IMR-90 (cell line): ENCODE results near the gene CYP26B1. TPM values are rescaled to one million over a fixed set of nuclear protein-coding genes. Genes with fewer than 3 reads are reported as not detected.

ENCODE experiments used
- ATAC-seq: fragments of 200-7000 bp; cut with Tn5 transposase; 2 replicates; pipeline ENCODE4 v1.9.1; 2020; ENCODE audit warnings: low read depth, mild to moderate bottlenecking, moderate library complexity
- BruUV-seq: library from RNA; stranded (reverse); fragments of 400-500 nt; replicated peaks from 2 replicates; lab custom pipeline; 2021; lab: Mats Ljungman, UMichigan
- CTCF ChIA-PET: fragments of 300-600 bp; formaldehyde crosslinking; extraction: SDS; loops from one replicate; lab custom pipeline; 2021; ENCODE audit warnings: antibody characterized with exemption; lab: Yijun Ruan, JAX
- POLR2A ChIA-PET: fragments of 300-600 bp; sonication (Branson Sonifier 250); formaldehyde crosslinking; loops from one replicate; lab custom pipeline; 2022; ENCODE audit warnings: antibody characterized with exemption; ENCODE audit not compliant: unreplicated experiment; lab: Charles Lee
- DNase-seq: peaks from one replicate; pipeline ENCODE4 v3.0.0; 2013
- H2AFZ ChIP-seq: replicated peaks from 2 replicates; pipeline ENCODE3; 2013; ENCODE audit warnings: low read length, mild to moderate bottlenecking; ENCODE audit not compliant: poor library complexity
- H2AK5ac ChIP-seq: 2 replicates; pipeline ENCODE4 v1.6.1; 2013; ENCODE audit warnings: low read depth, low read length, inconsistent platforms
- H2AK9ac ChIP-seq: replicated peaks from 2 replicates; pipeline ENCODE3; 2013; ENCODE audit warnings: mild to moderate bottlenecking, low read depth, low read length, moderate library complexity; ENCODE audit not compliant: poor library complexity
- H2BK120ac ChIP-seq: 2 replicates; pipeline ENCODE4 v1.6.1; 2013; ENCODE audit warnings: low read depth, low read length, inconsistent platforms
- H2BK15ac ChIP-seq: 3 replicates; pipeline ENCODE4 v1.6.1; 2013; ENCODE audit warnings: low read depth, low read length, inconsistent platforms
- H2BK20ac ChIP-seq: 2 replicates; pipeline ENCODE4 v1.6.1; 2013; ENCODE audit warnings: low read depth, mild to moderate bottlenecking, inconsistent platforms, low read length, moderate library complexity
- H2BK5ac ChIP-seq: 2 replicates; pipeline ENCODE4 v1.6.1; 2013; ENCODE audit warnings: mild to moderate bottlenecking, low read depth, low read length, inconsistent platforms; ENCODE audit not compliant: poor library complexity, severe bottlenecking
- H3K14ac ChIP-seq: replicated peaks from 2 replicates; pipeline ENCODE4 v1.6.1; 2013; ENCODE audit warnings: low read depth, low read length, inconsistent platforms
- H3K18ac ChIP-seq: 2 replicates; pipeline ENCODE4 v1.6.1; 2013; ENCODE audit warnings: low read depth, low read length, control low read depth
- H3K23ac ChIP-seq: 2 replicates; pipeline ENCODE4 v1.6.1; 2013; ENCODE audit warnings: low read depth, low read length, inconsistent platforms
- H3K27ac ChIP-seq: 2 replicates; pipeline ENCODE4 v1.5.1; 2013; ENCODE audit warnings: mild to moderate bottlenecking, control low read depth, low read length; ENCODE audit not compliant: insufficient read depth
- H3K27me3 ChIP-seq: 2 replicates; pipeline ENCODE4 v1.6.1; 2013; ENCODE audit warnings: low read length; ENCODE audit not compliant: control insufficient read depth, insufficient read depth
- H3K36me3 ChIP-seq: 2 replicates; pipeline ENCODE4 v1.6.1; 2013; ENCODE audit warnings: low read length, mixed read lengths; ENCODE audit not compliant: control insufficient read depth, insufficient read depth
- H3K4ac ChIP-seq: 2 replicates; pipeline ENCODE4 v1.6.1; 2013; ENCODE audit warnings: low read depth, low read length, inconsistent platforms
- H3K4me1 ChIP-seq: 2 replicates; pipeline ENCODE4 v1.6.1; 2013; ENCODE audit warnings: low read length, mixed read lengths; ENCODE audit not compliant: control insufficient read depth, insufficient read depth
- H3K4me2 ChIP-seq: 2 replicates; pipeline ENCODE4 v1.6.1; 2013; ENCODE audit warnings: low read depth, mild to moderate bottlenecking, control low read depth, low read length, moderate library complexity
- H3K4me3 ChIP-seq: 2 replicates; pipeline ENCODE4 v1.5.1; 2013; ENCODE audit warnings: low read depth, mild to moderate bottlenecking, control low read depth, low read length, moderate library complexity; ENCODE audit not compliant: insufficient read depth
- H3K56ac ChIP-seq: 2 replicates; pipeline ENCODE4 v1.6.1; 2013; ENCODE audit warnings: low read length, inconsistent platforms; ENCODE audit not compliant: insufficient read depth; ENCODE audit errors: extremely low read depth
- H3K79me1 ChIP-seq, 2 experiments: 2 replicates each; pipeline ENCODE4 v1.6.1; 2013; ENCODE audit warnings: low read length in 2 of 2, inconsistent platforms in 1 of 2, low read depth in 1 of 2
- H3K9ac ChIP-seq: 2 replicates; pipeline ENCODE4 v1.6.1; 2013; ENCODE audit warnings: low read depth, low read length, control low read depth
- H3K9me1 ChIP-seq: 2 replicates; pipeline ENCODE4 v1.6.1; 2013; ENCODE audit warnings: low read length, inconsistent platforms; ENCODE audit not compliant: insufficient read depth
- H3K9me3 ChIP-seq: 2 replicates; pipeline ENCODE4 v1.6.1; 2013; ENCODE audit warnings: low read length; ENCODE audit not compliant: control insufficient read depth, insufficient read depth
- H4K20me1 ChIP-seq: 2 replicates; pipeline ENCODE4 v1.6.1; 2013; ENCODE audit warnings: low read length, inconsistent platforms; ENCODE audit not compliant: insufficient read depth
- H4K5ac ChIP-seq: 2 replicates; pipeline ENCODE4 v1.6.1; 2013; ENCODE audit warnings: mild to moderate bottlenecking, low read depth, low read length, control low read depth
- H4K8ac ChIP-seq, 2 experiments: 2 replicates each; pipeline ENCODE4 v1.6.1; 2013; ENCODE audit warnings: low read depth in 2 of 2, low read length in 2 of 2, control low read depth in 1 of 2, inconsistent platforms in 1 of 2
- H4K91ac ChIP-seq: 2 replicates; pipeline ENCODE4 v1.6.1; 2013; ENCODE audit warnings: low read depth, low read length, inconsistent platforms; ENCODE audit not compliant: insufficient read depth
- CHD1 ChIP-seq: IDR thresholded peaks from 2 replicates; pipeline ENCODE4 v1.6.1; 2012; ENCODE audit warnings: low read depth, low read length, improper control_type of control experiment
- FOS ChIP-seq: fragments of 150-350 bp; IDR thresholded peaks from 2 replicates; pipeline ENCODE4 v1.6.1; 2016; ENCODE audit warnings: low read depth, low read length
- NFE2L2 ChIP-seq: fragments of 150-350 bp; IDR thresholded peaks from 2 replicates; pipeline ENCODE4 v1.6.1; 2016; ENCODE audit warnings: low read depth, mild to moderate bottlenecking, low read length
- RAD21 ChIP-seq: IDR thresholded peaks from 2 replicates; pipeline ENCODE4 v1.6.1; 2012; ENCODE audit warnings: low read length, improper control_type of control experiment
- WGBS, 2 experiments: methylation state at CpG; one replicate each; pipeline versions ENCODE4 v1.1.5 to v1.1.7; 2013; ENCODE audit warnings: missing lambda C conversion rate in 2 of 2; ENCODE audit not compliant: insufficient read length in 1 of 2; ENCODE audit errors: extremely low coverage in 2 of 2; 5-methylcytosine and 5-hydroxymethylcytosine counted together
- dilution Hi-C: fragments of 300-500 bp; cut with HindIII; formaldehyde crosslinking; loops from one replicate; pipeline ENCODE4 v1.14.3; 2018; ENCODE audit warnings: low sequenced_read_pairs; ENCODE audit not compliant: unreplicated experiment
- in situ Hi-C: fragments of 300-500 bp; cut with MboI; formaldehyde crosslinking; loops from 3 replicates; pipeline ENCODE4 v1.14.3; 2019; ENCODE audit warnings: low sequenced_read_pairs, inconsistent platforms, mixed read lengths
- intact Hi-C: fragments of 100-400 bp; cut with micrococcal nuclease; formaldehyde crosslinking; loops from 2 replicates; pipeline ENCODE4 v1.10.0; 2022
- polyA plus RNA-seq, 3 experiments: library from polyadenylated mRNA; depleted of rRNA; stranded (reverse); fragments of >200 nt; gene quantifications; 2 replicates each; pipeline ENCODE4 v1.2.3, GENCODE V29; 2012; ENCODE audit warnings: low replicate concordance in 1 of 3
- total RNA-seq: library from RNA; depleted of rRNA; stranded (reverse); fragments of >200 nt; gene quantifications from 2 replicates; pipeline ENCODE4 v1.2.3, GENCODE V29; 2012
- TF ChIP-seq, protein P1 (sequence below): fragments of 150-350 bp; IDR thresholded peaks from 2 replicates; pipeline ENCODE4 v1.6.1; 2017; ENCODE audit warnings: mild to moderate bottlenecking, antibody characterized with exemption, low read length, low read depth

CYP26B1 gene
- total and polyA plus RNA-seq, 2 of the 4 experiments (the other 2 are of a cell fraction): 0.02 TPM; not detected in 1

DNA sequence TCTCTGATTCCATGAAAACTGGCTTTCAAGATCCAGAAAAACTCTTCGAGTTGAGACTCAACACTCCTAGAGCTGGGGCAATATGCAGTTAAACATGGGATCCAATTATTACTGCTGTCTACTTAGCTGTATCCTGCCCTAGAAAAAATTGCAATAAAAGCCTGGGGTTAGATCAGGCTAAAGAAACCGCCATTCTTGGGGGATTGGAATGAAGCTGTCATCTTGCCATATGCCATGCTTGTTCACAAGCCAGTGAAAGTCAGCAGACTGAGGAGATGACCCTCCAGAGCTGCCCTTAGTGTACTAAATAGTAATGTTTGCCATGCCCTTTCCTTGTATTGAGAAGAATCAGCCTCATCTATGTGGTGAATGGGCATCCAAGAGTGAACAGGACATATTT, 30.9 kb upstream of the CYP26B1 start:
- Histone ChIP-seq H2BK20ac (no peak overlapping the region), H3K27me3 (no peaks in the 10 kb centered on the region), H3K9me1 (peaks cover 7% of the 10 kb centered on the region; the same call in 1 of the 2 replicates), H3K56ac (no peak overlapping the region), H3K9me3 (no peaks in the 10 kb centered on the region), H2BK120ac (no peak overlapping the region), H4K5ac (no peak overlapping the region), H2AFZ (no peak overlapping the region), H3K4ac (no peak overlapping the region), H2BK15ac (no peak overlapping the region), H2AK5ac (no peak overlapping the region), H3K14ac (no peak overlapping the region), H4K20me1 (no peaks in the 10 kb centered on the region; the same call in 1 of the 2 replicates), H4K91ac (no peak overlapping the region), H3K4me3 (no peak overlapping the region), H3K4me1 (no peaks in the 10 kb centered on the region), H4K8ac (no peak overlapping the region), H3K27ac (no peak overlapping the region), H3K79me1 (no peaks in the 10 kb centered on the region), H3K9ac (no peak overlapping the region), H2BK5ac (no peak overlapping the region), H3K36me3 (peaks cover 10% of the 10 kb centered on the region), H3K4me2 (no peak overlapping the region), H2AK9ac (no peak overlapping the region), H3K23ac (no peak overlapping the region), H3K18ac (no peak overlapping the region)
- intact Hi-C loops: no loop called here
- dilution Hi-C loops: no loop called here
- DNase-seq (no peak), ATAC-seq (no peak)
- TF ChIP-seq RAD21: no peak
- TF ChIP-seq FOS: no peak
- no peak for TF ChIP-seq CHD1
- TF ChIP-seq NFE2L2: no peak
- TF ChIP-seq, protein P1, sequence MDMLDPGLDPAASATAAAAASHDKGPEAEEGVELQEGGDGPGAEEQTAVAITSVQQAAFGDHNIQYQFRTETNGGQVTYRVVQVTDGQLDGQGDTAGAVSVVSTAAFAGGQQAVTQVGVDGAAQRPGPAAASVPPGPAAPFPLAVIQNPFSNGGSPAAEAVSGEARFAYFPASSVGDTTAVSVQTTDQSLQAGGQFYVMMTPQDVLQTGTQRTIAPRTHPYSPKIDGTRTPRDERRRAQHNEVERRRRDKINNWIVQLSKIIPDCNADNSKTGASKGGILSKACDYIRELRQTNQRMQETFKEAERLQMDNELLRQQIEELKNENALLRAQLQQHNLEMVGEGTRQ: no peak
- WGBS, 2 experiments: 100% methylated on average over 1 of the region's 2 CpGs; no CpG with 5 or more reads in 1 of the 2 experiments
- in situ Hi-C loops: no loop called here
- ChIA-PET CTCF (interaction anchor here (1.3 kb wide), 1 partner anchor 19 kb away, joined by 4 read pairs; no protein-coding TSS in a partner anchor), POLR2A (no interaction called here)
- BruUV-seq: no TSS peak
